ENCODE measurements around the gene PPFIBP1.

DNA sequence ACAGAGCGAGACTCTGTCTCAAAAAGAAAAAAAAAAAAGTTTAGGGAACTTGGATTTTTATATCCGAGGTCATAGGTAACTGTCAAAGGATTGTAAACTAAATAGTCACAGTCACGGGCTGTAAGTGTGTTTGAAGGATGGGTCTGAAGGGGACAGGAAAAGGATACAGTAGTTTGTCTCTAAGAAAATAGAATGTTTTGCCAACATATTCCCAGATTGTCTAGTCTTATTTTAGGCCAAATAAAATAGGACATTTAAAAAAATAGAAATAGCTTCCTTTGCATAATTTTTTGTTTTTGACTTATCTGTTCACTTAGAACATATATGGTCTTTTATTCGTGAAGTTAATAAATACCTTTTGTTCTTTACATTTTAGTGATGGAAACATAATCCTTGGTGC lies 148.0 kb downstream of the PPFIBP1 start:
- TF ChIP-seq, protein P1, sequence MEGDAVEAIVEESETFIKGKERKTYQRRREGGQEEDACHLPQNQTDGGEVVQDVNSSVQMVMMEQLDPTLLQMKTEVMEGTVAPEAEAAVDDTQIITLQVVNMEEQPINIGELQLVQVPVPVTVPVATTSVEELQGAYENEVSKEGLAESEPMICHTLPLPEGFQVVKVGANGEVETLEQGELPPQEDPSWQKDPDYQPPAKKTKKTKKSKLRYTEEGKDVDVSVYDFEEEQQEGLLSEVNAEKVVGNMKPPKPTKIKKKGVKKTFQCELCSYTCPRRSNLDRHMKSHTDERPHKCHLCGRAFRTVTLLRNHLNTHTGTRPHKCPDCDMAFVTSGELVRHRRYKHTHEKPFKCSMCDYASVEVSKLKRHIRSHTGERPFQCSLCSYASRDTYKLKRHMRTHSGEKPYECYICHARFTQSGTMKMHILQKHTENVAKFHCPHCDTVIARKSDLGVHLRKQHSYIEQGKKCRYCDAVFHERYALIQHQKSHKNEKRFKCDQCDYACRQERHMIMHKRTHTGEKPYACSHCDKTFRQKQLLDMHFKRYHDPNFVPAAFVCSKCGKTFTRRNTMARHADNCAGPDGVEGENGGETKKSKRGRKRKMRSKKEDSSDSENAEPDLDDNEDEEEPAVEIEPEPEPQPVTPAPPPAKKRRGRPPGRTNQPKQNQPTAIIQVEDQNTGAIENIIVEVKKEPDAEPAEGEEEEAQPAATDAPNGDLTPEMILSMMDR (IDR thresholded peaks at IDR 0.05; ENCODE audit: insufficient read depth, low read length) = no peak
- TF ChIP-seq POLR2AphosphoS5 (IDR thresholded peaks at IDR 0.05; ENCODE audit: low read depth) = no peak
